Body of pancreas (tissue), 4 donors: Measurements from ENCODE around the gene SEC31A. TPM values are rescaled to one million over a fixed set of nuclear protein-coding genes. Genes with fewer than 3 reads are reported as not detected.

Experiments
- ATAC-seq: fragments of 150-250 bp; one replicate; pipeline ENCODE4 v1.9.1; 2016
- DNase-seq, 4 donors: peaks; one replicate each; pipeline ENCODE4 v3.0.0-alpha.2; 2019
- H3K27ac ChIP-seq, 4 donors: fragments of 200-600 bp; sonication (generic); 1 replicate in 3 of 4; 2 replicates in 1 of 4; pipeline versions ENCODE4 v1.5.1 to v1.6.1; 2016 to 2019; ENCODE audit warnings: mild to moderate bottlenecking in 1 of 4, mixed read lengths in 1 of 4, moderate library complexity in 1 of 4
- H3K27me3 ChIP-seq, 2 donors: fragments of 200-600 bp; sonication (generic); one replicate each; pipeline ENCODE4 v1.6.0; 2016; ENCODE audit warnings: mild to moderate bottlenecking in 1 of 2
- H3K36me3 ChIP-seq, 2 donors: fragments of 200-600 bp; sonication (generic); replicated peaks in 1 of 2; 2 replicates each; pipeline ENCODE4 v1.5.1; 2016; ENCODE audit warnings: low read depth in 2 of 2; ENCODE audit not compliant: insufficient read depth in 1 of 2
- H3K4me1 ChIP-seq: fragments of 200-600 bp; sonication (generic); one replicate; pipeline ENCODE4 v1.6.0; 2016
- H3K4me3 ChIP-seq, 2 donors: fragments of 200-600 bp; sonication (generic); 1 replicate in 1 of 2; 2 replicates in 1 of 2; pipeline ENCODE4 v1.5.1; 2016 to 2019
- H3K9me3 ChIP-seq, 3 donors: fragments of 200-600 bp; sonication (generic); 1 replicate in 2 of 3; 2 replicates in 1 of 3; pipeline ENCODE4 v1.5.1; 2016
- POLR2A ChIP-seq, 3 donors: fragments of 450-650 bp; IDR thresholded peaks; one replicate each; pipeline ENCODE4 v1.6.1; 2016; ENCODE audit warnings: antibody characterized with exemption in 3 of 3, mild to moderate bottlenecking in 2 of 3
- WGBS, 2 donors: methylation state at CpG; one replicate each; pipeline ENCODE4 v1.1.5; 2017; 5-methylcytosine and 5-hydroxymethylcytosine counted together
- intact Hi-C: fragments of 100-400 bp; cut with DNase I; formaldehyde crosslinking; loops from one replicate; pipeline ENCODE4 v1.15.1; 2023
- total RNA-seq, 2 donors: library from RNA; depleted of rRNA; stranded (reverse); fragments of >200 nt; gene quantifications; one replicate each; pipeline ENCODE4 v1.1.0, GENCODE V29; 2016
- TF ChIP-seq, protein P1 (sequence below), 7 experiments: fragments of 450-650 bp in 4 of 7; fragments of 200-600 bp in 3 of 7; sonication (generic) in 3 of 7; IDR thresholded peaks; one replicate each; pipeline ENCODE4 v1.5.1; 2016 to 2019; ENCODE audit warnings: antibody characterized with exemption in 7 of 7

Gene SEC31A
- total RNA-seq, 2 donors from 2014 or later = 215 to 245 TPM

DNA sequence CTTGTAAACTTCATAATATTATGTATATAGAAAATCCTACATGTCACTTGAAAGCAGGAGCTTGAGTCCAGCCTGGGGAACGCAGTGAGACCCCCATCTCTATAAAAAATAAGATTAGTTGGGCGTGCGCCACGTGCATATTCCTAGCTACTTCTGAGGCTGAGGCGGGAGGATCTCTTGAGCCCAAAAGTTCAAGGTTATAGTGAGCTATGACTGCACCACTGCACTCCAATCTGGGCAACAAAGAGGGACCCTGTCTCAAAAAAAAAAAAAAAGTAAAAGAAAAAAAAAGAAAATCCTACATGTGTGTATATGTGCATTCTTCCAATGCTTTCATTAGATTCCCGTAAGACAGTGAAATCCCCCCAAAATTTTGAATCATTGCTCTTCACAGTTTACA is 1.7 kb downstream of the SEC31A start:
- 30 to 36% methylated on average over 6 of the region's 6 CpGs for WGBS, 2 donors
- H3K4me3 ChIP-seq = peak overlapping the region; percentile 2 to 58
- no peak for DNase-seq
- peak overlapping the region in 3 of 4 donors; percentile 3 to 99 (median 96) for H3K27ac ChIP-seq
- TF ChIP-seq POLR2A (IDR thresholded peaks at IDR 0.05) = no peak
- TF ChIP-seq, protein P1, sequence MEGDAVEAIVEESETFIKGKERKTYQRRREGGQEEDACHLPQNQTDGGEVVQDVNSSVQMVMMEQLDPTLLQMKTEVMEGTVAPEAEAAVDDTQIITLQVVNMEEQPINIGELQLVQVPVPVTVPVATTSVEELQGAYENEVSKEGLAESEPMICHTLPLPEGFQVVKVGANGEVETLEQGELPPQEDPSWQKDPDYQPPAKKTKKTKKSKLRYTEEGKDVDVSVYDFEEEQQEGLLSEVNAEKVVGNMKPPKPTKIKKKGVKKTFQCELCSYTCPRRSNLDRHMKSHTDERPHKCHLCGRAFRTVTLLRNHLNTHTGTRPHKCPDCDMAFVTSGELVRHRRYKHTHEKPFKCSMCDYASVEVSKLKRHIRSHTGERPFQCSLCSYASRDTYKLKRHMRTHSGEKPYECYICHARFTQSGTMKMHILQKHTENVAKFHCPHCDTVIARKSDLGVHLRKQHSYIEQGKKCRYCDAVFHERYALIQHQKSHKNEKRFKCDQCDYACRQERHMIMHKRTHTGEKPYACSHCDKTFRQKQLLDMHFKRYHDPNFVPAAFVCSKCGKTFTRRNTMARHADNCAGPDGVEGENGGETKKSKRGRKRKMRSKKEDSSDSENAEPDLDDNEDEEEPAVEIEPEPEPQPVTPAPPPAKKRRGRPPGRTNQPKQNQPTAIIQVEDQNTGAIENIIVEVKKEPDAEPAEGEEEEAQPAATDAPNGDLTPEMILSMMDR (IDR thresholded peaks at IDR 0.05) = no peak
- H3K36me3 ChIP-seq = peaks cover 0 to 3% of the 10 kb centered on the region in 2 donors
- intact Hi-C loops = no loop called here
- H3K4me1 ChIP-seq = peaks cover 44% of the 10 kb centered on the region
- no peak for ATAC-seq
- no peaks in the 10 kb centered on the region for H3K27me3 ChIP-seq
- H3K9me3 ChIP-seq = no peaks in the 10 kb centered on the region

DNA sequence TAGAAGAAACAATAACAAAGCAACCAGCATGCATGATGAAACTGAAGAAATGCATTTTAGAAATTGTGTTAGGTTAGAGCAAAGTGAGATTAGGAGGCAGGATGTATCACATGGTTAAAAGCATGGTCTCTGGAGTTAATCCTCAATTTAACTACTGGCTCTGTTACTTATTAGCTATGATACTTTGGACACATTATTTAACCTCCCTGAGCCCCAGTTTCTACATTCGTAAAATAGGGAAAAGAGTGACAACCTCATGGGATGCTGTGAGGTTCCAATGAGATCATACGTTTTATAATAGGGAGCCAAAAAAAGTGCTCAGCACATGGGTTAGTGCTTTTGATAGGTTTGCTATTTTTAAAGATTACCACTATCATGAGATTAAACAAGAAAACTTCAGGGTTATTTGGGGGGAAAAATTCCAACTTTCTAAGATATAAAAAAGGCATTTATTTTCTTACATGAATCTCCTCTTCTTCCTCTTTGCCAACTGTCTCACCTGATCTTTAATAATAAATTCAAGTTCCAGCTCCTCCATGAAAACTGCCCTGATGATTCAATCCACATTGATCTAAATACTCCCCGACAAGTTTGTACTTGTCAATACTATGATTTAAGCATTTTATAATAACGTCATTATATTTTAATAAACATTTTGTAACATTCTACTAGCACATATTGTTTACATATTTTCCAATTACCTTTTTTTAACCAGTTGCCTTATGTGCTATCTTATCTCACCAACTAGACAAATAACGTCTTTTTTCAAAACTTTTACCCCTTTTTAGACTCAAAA is 4.6 kb downstream of the SEC31A start:
- no peak overlapping the region for H3K4me3 ChIP-seq
- ATAC-seq = no peak
- H3K36me3 ChIP-seq = no peaks in the 10 kb centered on the region
- no peaks in the 10 kb centered on the region for H3K9me3 ChIP-seq
- intact Hi-C loops = no loop called here
- DNase-seq = no peak
- H3K4me1 ChIP-seq = peaks cover 57% of the 10 kb centered on the region
- 9 to 16% methylated on average over 5 of the region's 5 CpGs for WGBS, 2 donors
- H3K27ac ChIP-seq = peak overlapping the region in 3 of 4 donors; percentile 35 to 99 (median 57)
- peak in 1 of 3 donors; percentile 13 for TF ChIP-seq POLR2A (IDR thresholded peaks at IDR 0.05)
- TF ChIP-seq, protein P1 (IDR thresholded peaks at IDR 0.05) = no peak
- H3K27me3 ChIP-seq = no peaks in the 10 kb centered on the region

DNA sequence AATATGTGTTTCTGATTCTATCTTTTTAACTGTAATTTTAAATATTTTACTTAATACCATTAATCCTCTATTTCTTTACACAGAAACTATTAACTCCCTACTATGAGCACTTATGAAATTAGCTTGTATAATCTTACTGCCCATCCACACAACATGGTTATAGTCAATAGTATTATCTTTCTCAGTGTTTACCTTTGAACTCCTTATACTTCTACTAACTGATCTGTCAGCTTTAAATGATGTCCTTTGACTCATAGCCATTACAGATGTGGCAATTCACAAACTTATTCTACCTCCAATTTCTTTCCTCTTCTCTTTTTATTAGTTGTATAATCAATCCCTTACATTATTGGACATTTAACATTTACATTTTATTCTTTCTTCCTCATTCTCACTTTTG is 5.5 kb downstream of the SEC31A start:
- Histone ChIP-seq H3K27ac (peak overlapping the region in 3 of 4 donors; percentile 35 to 99 (median 57)), H3K27me3 (no peaks in the 10 kb centered on the region), H3K4me3 (no peak overlapping the region), H3K4me1 (peaks cover 60% of the 10 kb centered on the region), H3K9me3 (no peaks in the 10 kb centered on the region), H3K36me3 (no peaks in the 10 kb centered on the region)
- intact Hi-C loops = no loop called here
- no peak for DNase-seq
- no peak for ATAC-seq
- TF ChIP-seq POLR2A (IDR thresholded peaks at IDR 0.05) = no peak
- TF ChIP-seq, protein P1 (IDR thresholded peaks at IDR 0.05) = no peak

DNA sequence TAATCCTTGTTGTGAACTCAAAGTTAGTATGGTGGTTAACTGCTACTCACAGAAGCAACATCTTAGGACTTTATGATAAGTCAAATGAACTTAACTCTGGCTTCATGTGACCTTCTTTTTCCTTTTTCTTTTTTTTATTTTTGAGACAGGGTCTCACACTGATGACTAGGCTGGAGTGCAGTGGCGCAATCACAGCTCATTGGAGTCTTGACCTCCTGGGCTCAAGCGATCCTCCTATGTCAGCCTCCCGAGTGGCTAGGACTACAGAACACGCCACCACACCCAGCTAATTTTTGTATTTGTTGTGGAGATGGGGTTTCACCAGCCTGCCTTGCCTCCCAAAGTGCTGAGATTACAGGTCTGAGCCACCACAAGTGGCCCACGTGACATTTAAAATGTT is 22.4 kb downstream of the SEC31A start:
- no peaks in the 10 kb centered on the region for H3K27me3 ChIP-seq
- H3K36me3 ChIP-seq = peaks cover 16 to 29% of the 10 kb centered on the region in 2 donors
- H3K4me3 ChIP-seq = no peak overlapping the region
- DNase-seq (no peak), ATAC-seq (no peak)
- intact Hi-C loops = no loop called here
- H3K27ac ChIP-seq = peak overlapping the region in 1 of 4 donors; percentile 81
- WGBS, 2 donors = 94 to 97% methylated on average over 5 of the region's 5 CpGs
- no peaks in the 10 kb centered on the region for H3K9me3 ChIP-seq
- H3K4me1 ChIP-seq = peaks cover 29% of the 10 kb centered on the region
- TF ChIP-seq, protein P1 (IDR thresholded peaks at IDR 0.05) = no peak
- TF ChIP-seq POLR2A (IDR thresholded peaks at IDR 0.05) = no peak
